Activated effector memory CD4-positive, alpha-beta T cell treated with Interleukin-2 at 50 U/mL for 16 hours (primary cell): ENCODE data around the gene ABCG8.

Experiments used
- DNase-seq: peaks from one replicate; pipeline ENCODE4 v3.0.0-alpha.2; 2020

ABCG8 gene

GRCh38 chr2:43838560-43839267, at the start of gene ABCG8, which contains the start of gene ABCG5:
TSS of gene ABCG8 (plus strand) at chr2:43838971. CDS start at chr2:43839054, 83 bp downstream.
TSS of gene ABCG5 (minus strand) at chr2:43838839. CDS start at chr2:43838679, 160 bp downstream.
- DNase-seq, result no peak

DNA sequence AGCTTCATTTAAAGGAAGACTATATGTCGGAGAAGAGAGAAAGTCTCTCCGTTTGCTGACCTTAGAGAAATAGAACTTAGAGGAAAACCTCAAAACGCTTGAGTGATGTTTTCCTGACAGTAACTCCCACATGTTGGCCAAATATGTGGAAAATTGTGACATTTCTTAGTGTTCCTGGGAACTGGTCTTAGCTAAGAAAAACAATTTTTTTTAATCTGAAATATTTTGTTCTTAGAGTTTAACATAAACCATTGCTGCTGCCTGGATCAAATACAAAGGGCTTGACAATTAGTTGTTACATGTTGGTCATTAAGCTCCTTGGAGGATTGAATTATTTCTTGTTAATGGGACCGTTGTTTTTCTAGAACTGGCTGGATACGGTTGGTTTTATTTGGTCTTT, 48.6 kb upstream of the ABCG8 start:
- no peak for DNase-seq

DNA sequence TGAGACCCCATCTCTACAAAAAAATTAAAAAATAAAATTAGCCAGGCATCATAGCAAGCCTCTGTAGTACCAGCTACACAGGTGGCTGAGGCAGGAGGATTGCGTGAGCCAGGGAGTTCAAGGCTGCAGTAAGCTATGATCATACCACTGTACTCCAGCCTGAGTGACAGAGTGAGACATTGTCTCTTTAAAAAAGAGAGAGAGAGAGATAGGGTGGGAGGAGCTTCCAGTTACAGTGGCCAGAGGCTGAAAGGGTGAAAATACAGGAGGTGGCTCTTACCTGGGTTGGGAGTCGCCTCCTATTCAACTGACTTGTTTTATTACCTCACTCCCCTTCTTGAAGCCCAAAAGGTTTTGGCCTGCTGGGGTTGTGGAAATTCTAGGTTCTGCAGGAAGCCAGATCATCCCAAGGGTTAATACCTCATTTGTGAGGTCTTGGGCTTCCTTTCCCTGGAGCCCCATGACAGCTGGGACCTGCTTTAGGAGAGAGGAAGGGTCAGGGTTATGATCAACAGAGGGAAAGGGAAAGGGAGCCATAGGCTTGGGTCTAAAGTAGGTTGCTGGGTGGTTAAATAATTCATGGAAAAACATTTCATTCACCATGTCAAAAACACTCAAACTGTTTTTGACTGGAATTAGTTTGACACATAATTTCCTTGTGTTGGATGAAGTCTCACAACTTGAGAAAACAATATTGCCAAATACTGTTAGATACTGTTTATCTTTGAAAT, 47.6 kb upstream of the ABCG8 start:
- DNase-seq, result no peak

- no peak for DNase-seq
Measured at GRCh38 chr2:43792653-43793052, 46.1 kb upstream of the ABCG8 start.

- DNase-seq, result no peak
Measured at GRCh38 chr2:43794956-43795355, 43.8 kb upstream of the ABCG8 start.

- no peak for DNase-seq
Measured at GRCh38 chr2:43796206-43796605, 42.6 kb upstream of the ABCG8 start.

- no peak for DNase-seq
Measured at GRCh38 chr2:43798300-43798699, 40.5 kb upstream of the ABCG8 start.

GRCh38 chr2:43800894-43801293, 37.9 kb upstream of the ABCG8 start:
- no peak for DNase-seq

- DNase-seq, result no peak
Measured at GRCh38 chr2:43802135-43802534, 36.6 kb upstream of the ABCG8 start.

DNA sequence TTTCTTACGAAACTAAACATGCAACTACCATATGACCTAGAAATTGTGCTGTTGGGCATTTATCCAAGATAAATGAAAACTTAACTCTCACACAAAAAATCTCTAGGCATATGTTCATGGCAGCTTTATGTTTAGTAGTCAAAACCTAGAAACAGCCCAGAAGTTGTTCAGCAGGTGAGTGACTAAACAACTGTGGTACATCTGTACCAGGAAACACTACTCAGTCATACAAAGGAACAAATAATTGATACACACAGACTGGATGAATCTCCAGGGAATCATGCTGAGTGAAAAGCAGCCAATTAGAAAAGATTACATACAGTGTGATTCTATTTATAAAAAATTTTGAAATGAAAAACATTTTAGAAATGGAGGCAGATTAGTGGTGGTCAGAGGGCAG, 35.7 kb upstream of the ABCG8 start:
- DNase-seq, result no peak

DNA sequence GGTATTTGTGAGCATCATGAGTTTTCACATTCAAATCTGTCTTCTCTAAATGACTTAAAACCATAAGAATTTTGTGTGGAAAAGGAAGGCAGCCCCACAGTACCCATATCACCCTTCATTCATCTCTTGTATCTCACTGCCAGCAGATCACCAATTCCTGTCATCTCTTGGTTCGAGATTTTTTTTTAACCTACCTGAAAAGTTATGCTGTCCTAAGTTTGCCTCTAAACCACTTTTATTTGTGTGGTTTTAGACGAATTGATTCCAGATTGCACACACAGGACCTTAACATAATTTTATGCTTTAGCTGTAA, 32.1 kb upstream of the ABCG8 start:
- no peak for DNase-seq

DNA sequence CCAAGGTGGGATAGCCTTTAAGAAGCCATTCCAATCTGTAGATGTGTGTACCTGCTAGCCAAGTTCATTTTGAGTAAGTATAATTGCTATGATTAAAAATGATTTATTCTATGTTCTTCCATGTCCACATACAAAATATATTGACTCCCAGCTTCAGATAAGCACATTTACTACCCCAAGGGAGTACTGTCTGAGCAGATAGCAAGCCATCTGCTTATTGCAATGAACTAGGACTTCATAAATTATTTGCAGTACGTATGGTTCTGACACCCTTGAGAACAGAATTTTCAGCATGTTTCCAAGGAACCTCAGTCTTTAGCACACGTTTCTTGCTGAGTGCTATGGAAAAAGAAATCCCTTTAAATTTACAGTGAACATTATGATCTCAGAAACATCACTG, 28.3 kb upstream of the ABCG8 start:
- no peak for DNase-seq

DNA sequence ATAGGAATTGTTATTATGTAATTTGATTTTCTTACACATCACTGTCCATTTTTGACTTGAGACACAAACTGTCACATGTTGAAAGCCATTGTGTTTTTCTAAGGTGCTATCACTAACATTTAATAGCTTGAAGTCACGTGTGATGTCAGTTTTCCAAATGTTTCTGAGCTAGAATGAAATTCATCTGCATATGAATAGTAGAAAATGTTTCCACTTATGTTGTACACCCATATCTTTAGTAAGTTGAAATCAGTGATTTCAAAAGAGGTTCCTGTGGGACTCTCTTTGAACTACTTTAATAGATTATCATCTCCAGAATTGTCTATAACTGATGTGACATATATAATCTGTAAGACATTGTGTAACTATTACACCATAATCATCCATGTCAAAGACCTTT, 27.9 kb upstream of the ABCG8 start:
- no peak for DNase-seq

GRCh38 chr2:43812006-43812405, 26.8 kb upstream of the ABCG8 start:
- DNase-seq, result no peak

DNA sequence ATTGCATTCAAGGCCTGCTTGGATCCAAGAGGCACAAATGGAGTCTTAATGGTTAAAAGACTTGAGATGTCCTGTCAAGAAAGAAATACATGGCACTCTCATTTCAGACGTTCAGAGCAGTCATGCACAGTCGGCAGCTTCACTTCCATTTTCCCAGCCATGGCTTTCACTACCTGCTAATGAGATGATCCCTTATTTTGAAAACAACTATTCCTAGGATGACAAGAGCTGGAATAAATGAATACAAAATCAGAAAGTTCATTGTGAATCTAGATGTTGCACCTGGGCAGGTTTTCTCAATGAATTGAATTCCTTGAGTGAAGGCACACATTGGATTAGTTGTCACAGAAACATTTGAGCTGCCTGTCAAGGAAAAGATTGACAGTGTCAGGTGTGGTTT, 25.8 kb upstream of the ABCG8 start:
- DNase-seq, result no peak

DNA sequence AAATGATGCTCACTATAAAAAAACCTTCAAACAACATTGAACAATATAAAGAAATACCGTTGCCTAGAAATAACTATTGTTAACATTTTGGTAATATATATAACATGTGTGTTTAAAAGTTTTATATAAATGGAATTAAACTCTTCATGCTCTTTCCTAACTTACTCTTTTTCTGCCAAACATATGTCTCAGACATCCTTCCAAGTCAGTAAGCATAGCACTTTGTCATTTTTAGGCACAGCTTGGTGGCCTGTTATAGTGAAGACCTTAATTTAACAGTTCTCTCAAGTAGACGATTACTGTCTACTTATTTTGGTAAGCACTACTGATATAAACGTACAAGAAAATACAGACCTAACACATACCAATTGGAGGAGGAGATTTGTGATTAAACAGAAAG, 24.1 kb upstream of the ABCG8 start:
- no peak for DNase-seq

- no peak for DNase-seq
Measured at GRCh38 chr2:43818761-43819160, 20.0 kb upstream of the ABCG8 start.

GRCh38 chr2:43819491-43820163, 19.1 kb upstream of the ABCG8 start:
- DNase-seq, result no peak

- DNase-seq, result no peak
Measured at GRCh38 chr2:43822839-43823238, 15.9 kb upstream of the ABCG8 start.

- no peak for DNase-seq
Measured at GRCh38 chr2:43823751-43824150, 15.0 kb upstream of the ABCG8 start.

- no peak for DNase-seq
Measured at GRCh38 chr2:43824512-43824911, 14.3 kb upstream of the ABCG8 start.

DNA sequence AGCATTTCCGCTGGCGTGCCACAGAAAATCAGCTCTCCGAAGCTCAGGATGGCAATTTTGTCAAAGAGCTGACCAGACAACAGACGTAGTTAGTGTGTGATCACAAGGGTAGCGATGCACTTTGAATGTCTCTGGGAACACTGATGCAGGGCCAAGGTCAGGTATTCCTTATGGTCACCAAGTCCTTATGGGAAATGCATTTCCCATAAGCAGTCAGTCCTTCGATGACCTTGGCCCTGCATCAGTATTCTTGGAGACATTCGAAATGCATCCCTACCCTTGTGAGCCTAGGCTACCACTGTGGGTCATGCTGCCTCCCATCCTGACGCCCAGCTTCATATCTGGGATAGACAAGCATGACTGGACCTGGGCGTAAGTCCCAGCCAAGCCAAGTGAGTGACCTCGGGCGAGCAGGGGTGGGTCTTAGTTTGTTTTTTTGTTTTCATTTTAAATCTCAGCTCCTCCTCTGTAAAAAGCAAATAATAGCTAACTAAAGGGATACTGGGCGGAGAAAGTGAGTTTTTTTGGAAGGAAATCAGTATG, 13.7 kb upstream of the ABCG8 start:
- no peak for DNase-seq

DNA sequence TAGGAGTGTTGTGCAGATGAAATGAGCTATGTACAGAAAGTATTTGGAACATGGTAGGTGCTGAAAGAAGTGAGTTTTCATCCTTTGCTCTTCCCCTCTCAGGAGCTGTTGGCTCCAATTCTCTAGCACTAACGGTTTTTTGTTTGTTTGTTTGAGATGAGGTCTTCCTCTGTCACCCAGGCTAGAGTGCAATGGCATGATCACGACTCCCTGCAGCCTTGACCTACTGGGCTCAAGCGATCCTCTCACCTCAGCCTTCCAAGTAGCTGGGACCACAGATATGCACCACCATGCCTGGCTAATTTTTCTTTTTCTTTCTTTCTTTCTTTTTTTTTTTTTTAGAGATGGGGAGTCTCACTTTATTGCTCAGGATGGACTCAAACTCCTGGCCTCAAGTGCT, 12.9 kb upstream of the ABCG8 start:
- no peak for DNase-seq
